ENCODE results near the gene PRDM15.

The PRDM15 gene

DNA sequence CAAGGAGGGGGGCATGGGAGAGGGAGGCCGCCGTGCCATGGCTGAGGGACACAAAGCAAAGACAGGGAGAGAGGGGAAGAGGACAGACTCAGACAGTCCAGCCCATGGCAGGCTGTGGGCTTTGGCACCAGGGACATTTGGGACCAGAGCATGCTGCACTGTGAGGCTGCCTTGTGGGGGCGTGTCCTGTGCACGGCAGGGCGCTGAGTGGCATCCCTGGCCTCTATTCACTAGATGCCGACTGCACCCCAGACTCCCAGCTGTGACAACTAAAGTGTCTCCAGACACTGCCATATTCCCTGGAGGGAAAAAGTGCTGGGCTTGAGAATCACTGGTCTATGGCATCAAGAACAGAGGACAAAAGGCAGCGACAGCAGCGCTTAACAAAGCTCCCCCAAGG, 18.6 kb upstream of the PRDM15 start:
- TF ChIP-seq, protein P1, sequence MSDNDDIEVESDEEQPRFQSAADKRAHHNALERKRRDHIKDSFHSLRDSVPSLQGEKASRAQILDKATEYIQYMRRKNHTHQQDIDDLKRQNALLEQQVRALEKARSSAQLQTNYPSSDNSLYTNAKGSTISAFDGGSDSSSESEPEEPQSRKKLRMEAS (IDR thresholded peaks at IDR 0.05), result no peak
- no peak for TF ChIP-seq NFIC (IDR thresholded peaks at IDR 0.05)
- no peak for TF ChIP-seq EP300 (IDR thresholded peaks at IDR 0.05; ENCODE audit: borderline replicate concordance)
- no peak for TF ChIP-seq CEBPB (IDR thresholded peaks at IDR 0.05)
- no peak for TF ChIP-seq TAF1 (IDR thresholded peaks at IDR 0.05; ENCODE audit: low read depth)
- TF ChIP-seq, protein P2, sequence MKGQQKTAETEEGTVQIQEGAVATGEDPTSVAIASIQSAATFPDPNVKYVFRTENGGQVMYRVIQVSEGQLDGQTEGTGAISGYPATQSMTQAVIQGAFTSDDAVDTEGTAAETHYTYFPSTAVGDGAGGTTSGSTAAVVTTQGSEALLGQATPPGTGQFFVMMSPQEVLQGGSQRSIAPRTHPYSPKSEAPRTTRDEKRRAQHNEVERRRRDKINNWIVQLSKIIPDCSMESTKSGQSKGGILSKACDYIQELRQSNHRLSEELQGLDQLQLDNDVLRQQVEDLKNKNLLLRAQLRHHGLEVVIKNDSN (IDR thresholded peaks at IDR 0.05), result no peak
- no peak for TF ChIP-seq FOXM1 (IDR thresholded peaks at IDR 0.05; ENCODE audit: borderline replicate concordance, low read depth)
- no peak for TF ChIP-seq TCF12 (IDR thresholded peaks at IDR 0.05; ENCODE audit: low read depth)
- TF ChIP-seq TEAD4 (IDR thresholded peaks at IDR 0.05), result no peak
- no peak for TF ChIP-seq EGR1 (IDR thresholded peaks at IDR 0.05)
- TF ChIP-seq, protein P3, sequence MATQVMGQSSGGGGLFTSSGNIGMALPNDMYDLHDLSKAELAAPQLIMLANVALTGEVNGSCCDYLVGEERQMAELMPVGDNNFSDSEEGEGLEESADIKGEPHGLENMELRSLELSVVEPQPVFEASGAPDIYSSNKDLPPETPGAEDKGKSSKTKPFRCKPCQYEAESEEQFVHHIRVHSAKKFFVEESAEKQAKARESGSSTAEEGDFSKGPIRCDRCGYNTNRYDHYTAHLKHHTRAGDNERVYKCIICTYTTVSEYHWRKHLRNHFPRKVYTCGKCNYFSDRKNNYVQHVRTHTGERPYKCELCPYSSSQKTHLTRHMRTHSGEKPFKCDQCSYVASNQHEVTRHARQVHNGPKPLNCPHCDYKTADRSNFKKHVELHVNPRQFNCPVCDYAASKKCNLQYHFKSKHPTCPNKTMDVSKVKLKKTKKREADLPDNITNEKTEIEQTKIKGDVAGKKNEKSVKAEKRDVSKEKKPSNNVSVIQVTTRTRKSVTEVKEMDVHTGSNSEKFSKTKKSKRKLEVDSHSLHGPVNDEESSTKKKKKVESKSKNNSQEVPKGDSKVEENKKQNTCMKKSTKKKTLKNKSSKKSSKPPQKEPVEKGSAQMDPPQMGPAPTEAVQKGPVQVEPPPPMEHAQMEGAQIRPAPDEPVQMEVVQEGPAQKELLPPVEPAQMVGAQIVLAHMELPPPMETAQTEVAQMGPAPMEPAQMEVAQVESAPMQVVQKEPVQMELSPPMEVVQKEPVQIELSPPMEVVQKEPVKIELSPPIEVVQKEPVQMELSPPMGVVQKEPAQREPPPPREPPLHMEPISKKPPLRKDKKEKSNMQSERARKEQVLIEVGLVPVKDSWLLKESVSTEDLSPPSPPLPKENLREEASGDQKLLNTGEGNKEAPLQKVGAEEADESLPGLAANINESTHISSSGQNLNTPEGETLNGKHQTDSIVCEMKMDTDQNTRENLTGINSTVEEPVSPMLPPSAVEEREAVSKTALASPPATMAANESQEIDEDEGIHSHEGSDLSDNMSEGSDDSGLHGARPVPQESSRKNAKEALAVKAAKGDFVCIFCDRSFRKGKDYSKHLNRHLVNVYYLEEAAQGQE (IDR thresholded peaks at IDR 0.05; ENCODE audit: low read depth), result no peak
- TF ChIP-seq ZBTB7A (IDR thresholded peaks at IDR 0.05; ENCODE audit: low read depth), result no peak
- TF ChIP-seq YY1 (IDR thresholded peaks at IDR 0.05; ENCODE audit: low read depth), result no peak
- no peak for TF ChIP-seq RAD21 (IDR thresholded peaks at IDR 0.05; ENCODE audit: low read depth)
- TF ChIP-seq CREB1 (IDR thresholded peaks at IDR 0.05; ENCODE audit: low read depth), result no peak

DNA sequence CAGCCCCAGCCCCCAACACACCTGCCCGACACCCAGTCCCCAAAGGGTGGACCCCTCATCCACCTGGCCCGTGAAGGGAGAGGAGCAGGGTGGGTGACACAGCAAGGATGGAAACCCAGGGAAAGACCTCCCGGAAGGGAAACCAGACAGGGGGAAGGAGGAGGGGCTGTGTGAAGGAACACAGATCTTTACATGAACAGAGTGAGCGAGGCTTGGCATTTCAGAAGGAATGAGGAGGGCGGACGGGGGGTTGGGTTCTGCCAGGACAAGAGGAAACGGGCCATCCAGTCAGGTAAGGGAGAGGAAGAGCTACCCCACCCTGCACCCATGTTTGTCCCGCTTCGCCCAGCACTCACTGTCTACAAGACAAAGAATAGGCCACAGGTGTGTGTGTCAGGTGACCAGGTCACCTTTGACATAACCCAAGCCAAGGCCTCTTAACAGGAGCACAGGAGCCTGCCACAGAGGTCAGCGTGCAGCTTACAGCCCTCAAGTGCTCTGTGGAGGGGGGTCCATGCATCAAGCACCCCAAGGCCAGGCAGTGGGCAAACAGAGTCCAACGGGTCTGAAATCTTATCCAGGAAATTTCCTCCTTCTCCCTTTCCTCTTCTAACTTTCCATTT, 18.0 kb upstream of the PRDM15 start:
- TF ChIP-seq TEAD4 (IDR thresholded peaks at IDR 0.05), result no peak
- TF ChIP-seq, protein P3 (IDR thresholded peaks at IDR 0.05; ENCODE audit: low read depth), result no peak
- no peak for TF ChIP-seq TCF12 (IDR thresholded peaks at IDR 0.05; ENCODE audit: low read depth)
- TF ChIP-seq EP300 (IDR thresholded peaks at IDR 0.05; ENCODE audit: borderline replicate concordance), result no peak

DNA sequence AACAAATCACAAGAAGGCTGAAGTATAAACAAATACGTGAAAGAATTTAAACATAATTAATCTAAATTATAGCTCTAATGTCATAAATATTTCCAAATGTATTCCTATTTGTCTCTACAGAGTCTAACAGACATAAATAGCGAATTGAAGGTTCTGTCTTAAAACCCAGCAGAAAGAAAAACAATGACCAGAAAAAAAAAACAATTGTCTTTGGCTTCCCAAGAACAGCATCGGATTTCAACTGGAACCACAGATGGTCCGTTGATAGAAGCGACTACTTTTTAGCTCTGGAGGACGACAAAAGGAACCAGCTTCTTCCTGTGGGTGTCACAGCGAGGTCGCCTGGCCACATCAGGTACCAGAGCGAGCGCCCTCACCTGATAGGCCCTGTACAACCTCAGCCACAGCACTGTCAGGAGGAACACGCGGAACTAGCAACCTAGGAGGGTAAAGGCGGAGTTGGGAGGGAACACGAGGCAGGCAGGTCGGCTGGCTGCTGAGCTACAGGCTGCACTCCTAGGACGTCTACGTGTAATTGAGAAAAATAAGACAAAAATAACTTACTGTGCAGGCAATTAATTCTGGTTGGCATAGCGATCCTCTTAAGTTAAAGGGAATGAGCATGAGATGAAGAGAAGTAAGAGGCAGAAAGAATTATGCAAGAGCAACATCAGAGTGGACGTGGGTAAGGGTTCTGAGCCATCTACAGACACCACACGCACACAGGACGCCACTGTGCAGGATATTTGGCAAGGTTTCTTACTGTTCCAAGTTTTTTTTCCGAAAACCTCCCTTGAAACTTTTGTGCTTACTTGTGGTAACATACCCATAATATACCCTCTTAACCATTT, 16.7 kb upstream of the PRDM15 start:
- TF ChIP-seq CEBPB (IDR thresholded peaks at IDR 0.05), result no peak
- TF ChIP-seq YY1 (IDR thresholded peaks at IDR 0.05; ENCODE audit: low read depth), result no peak
- no peak for TF ChIP-seq EP300 (IDR thresholded peaks at IDR 0.05; ENCODE audit: borderline replicate concordance)
- TF ChIP-seq TCF12 (IDR thresholded peaks at IDR 0.05; ENCODE audit: low read depth), result no peak
- TF ChIP-seq TEAD4 (IDR thresholded peaks at IDR 0.05), result no peak
- TF ChIP-seq, protein P2 (IDR thresholded peaks at IDR 0.05), result no peak
- TF ChIP-seq EGR1 (IDR thresholded peaks at IDR 0.05), result no peak
- no peak for TF ChIP-seq CREB1 (IDR thresholded peaks at IDR 0.05; ENCODE audit: low read depth)
- no peak for TF ChIP-seq FOXM1 (IDR thresholded peaks at IDR 0.05; ENCODE audit: borderline replicate concordance, low read depth)
- TF ChIP-seq, protein P1 (IDR thresholded peaks at IDR 0.05), result no peak
- TF ChIP-seq RAD21 (IDR thresholded peaks at IDR 0.05; ENCODE audit: low read depth), result no peak
- no peak for TF ChIP-seq TAF1 (IDR thresholded peaks at IDR 0.05; ENCODE audit: low read depth)
- TF ChIP-seq, protein P3 (IDR thresholded peaks at IDR 0.05; ENCODE audit: low read depth), result no peak
- TF ChIP-seq NFIC (IDR thresholded peaks at IDR 0.05), result no peak
- TF ChIP-seq ZBTB7A (IDR thresholded peaks at IDR 0.05; ENCODE audit: low read depth), result no peak

All from Ishikawa (cell line).